ENCODE results near the gene GOLGA6L9.
"Not testable (repeated sequence)": the region's sequence is repeated elsewhere in the genome, so short reads cannot be mapped to it uniquely, and the experiment has no call there.

The GOLGA6L9 gene

GRCh38 chr15:82472269-82472982 lies 42.8 kb downstream of the GOLGA6L9 start:
- DNase-seq: not testable (repeated sequence)

GRCh38 chr15:82474596-82475325 lies 45.1 kb downstream of the GOLGA6L9 start:
- not testable (repeated sequence) for DNase-seq

- DNase-seq: not testable (repeated sequence)
Observed at GRCh38 chr15:82475345-82475967, 45.8 kb downstream of the GOLGA6L9 start.

GRCh38 chr15:82476697-82477342 lies 47.2 kb downstream of the GOLGA6L9 start:
- not testable (repeated sequence) for DNase-seq

- DNase-seq: not testable (repeated sequence)
Observed at GRCh38 chr15:82477343-82478057, 47.9 kb downstream of the GOLGA6L9 start.
